ENCODE measurements around the gene STXBP5L. TPM values are rescaled to one million over a fixed set of nuclear protein-coding genes. Genes with fewer than 3 reads are reported as not detected.
A peak's percentile ranks its signal among the peaks of the same experiment; 100 is the strongest.

STXBP5L gene
- total RNA-seq, 1 donor: not detected

DNA sequence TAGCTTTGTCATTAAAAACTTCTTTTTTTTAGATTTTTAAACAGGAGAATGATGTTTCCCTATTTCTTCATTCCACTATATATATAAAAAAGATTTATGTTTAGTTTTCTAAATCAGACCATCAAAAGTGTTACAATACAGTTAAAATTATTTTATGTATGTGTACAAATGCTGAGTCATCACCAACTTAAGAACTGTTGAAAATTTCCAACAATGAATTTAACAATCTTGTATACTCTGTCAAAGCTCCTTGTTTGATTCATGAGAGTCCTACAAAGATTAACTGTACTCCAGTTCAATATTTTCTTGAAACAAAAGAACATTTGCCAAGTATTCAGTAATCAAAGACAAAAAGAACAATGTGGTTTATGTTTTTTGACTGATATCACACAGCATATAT lies 555.7 kb downstream of the STXBP5L start:
- H3K9me3 ChIP-seq (ENCODE audit: low read depth, low read length): no peaks in the 10 kb centered on the region
- H4K20me1 ChIP-seq (ENCODE audit: insufficient read depth, low read length): no peaks in the 10 kb centered on the region
- TF ChIP-seq, protein P1, sequence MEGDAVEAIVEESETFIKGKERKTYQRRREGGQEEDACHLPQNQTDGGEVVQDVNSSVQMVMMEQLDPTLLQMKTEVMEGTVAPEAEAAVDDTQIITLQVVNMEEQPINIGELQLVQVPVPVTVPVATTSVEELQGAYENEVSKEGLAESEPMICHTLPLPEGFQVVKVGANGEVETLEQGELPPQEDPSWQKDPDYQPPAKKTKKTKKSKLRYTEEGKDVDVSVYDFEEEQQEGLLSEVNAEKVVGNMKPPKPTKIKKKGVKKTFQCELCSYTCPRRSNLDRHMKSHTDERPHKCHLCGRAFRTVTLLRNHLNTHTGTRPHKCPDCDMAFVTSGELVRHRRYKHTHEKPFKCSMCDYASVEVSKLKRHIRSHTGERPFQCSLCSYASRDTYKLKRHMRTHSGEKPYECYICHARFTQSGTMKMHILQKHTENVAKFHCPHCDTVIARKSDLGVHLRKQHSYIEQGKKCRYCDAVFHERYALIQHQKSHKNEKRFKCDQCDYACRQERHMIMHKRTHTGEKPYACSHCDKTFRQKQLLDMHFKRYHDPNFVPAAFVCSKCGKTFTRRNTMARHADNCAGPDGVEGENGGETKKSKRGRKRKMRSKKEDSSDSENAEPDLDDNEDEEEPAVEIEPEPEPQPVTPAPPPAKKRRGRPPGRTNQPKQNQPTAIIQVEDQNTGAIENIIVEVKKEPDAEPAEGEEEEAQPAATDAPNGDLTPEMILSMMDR (IDR thresholded peaks at IDR 0.05; ENCODE audit: extremely low read depth, low read depth, low read length): no peak
- H3K27ac ChIP-seq (ENCODE audit: low read depth, low read length): no peak overlapping the region
- H3K4me3 ChIP-seq (ENCODE audit: insufficient read depth, low read length): no peak overlapping the region
- peak overlapping the region; percentile 26 for H2AFZ ChIP-seq (ENCODE audit: low read length)
- no peaks in the 10 kb centered on the region for H3K27me3 ChIP-seq (ENCODE audit: insufficient read depth, low read length)
- no peaks in the 10 kb centered on the region for H3K4me1 ChIP-seq (ENCODE audit: insufficient read depth, low read length)
- DNase-seq (ENCODE audit: insufficient read length, low spot score, missing footprints): no peak
- H3K36me3 ChIP-seq (ENCODE audit: insufficient read depth, low read length): no peaks in the 10 kb centered on the region
- no peak overlapping the region for H3K4me2 ChIP-seq (ENCODE audit: insufficient read depth, low read length)
- no peaks in the 10 kb centered on the region for H3K79me2 ChIP-seq (ENCODE audit: insufficient read depth, low read length)

DNA sequence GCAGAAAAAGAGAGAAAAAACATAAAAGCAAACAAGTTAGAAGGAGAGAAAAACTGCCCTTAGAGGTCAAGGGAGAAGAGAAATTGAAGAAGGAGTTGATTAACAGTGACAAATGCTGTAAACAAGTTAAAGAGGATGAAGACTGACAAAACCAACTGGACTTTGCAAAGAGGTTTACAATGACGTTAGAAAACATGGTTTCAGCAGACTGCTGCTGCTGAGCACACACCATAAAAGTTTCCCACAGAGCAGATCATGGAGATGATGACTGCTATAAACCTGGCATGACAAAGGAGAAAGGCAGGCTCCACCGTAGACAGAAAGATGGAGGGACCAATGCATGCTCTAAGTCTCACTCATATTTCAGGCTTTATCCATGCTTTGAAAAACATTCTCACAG lies 559.1 kb downstream of the STXBP5L start:
- H3K27ac ChIP-seq (ENCODE audit: low read depth, low read length): no peak overlapping the region
- no peaks in the 10 kb centered on the region for H3K36me3 ChIP-seq (ENCODE audit: insufficient read depth, low read length)
- H3K4me1 ChIP-seq (ENCODE audit: insufficient read depth, low read length): no peaks in the 10 kb centered on the region
- H3K4me3 ChIP-seq (ENCODE audit: insufficient read depth, low read length): no peak overlapping the region
- H3K79me2 ChIP-seq (ENCODE audit: insufficient read depth, low read length): no peaks in the 10 kb centered on the region
- H4K20me1 ChIP-seq (ENCODE audit: insufficient read depth, low read length): no peaks in the 10 kb centered on the region
- TF ChIP-seq, protein P1 (IDR thresholded peaks at IDR 0.05; ENCODE audit: extremely low read depth, low read depth, low read length): no peak
- H2AFZ ChIP-seq (ENCODE audit: low read length): peak overlapping the region; percentile 69
- H3K4me2 ChIP-seq (ENCODE audit: insufficient read depth, low read length): no peak overlapping the region
- H3K9me3 ChIP-seq (ENCODE audit: low read depth, low read length): no peaks in the 10 kb centered on the region
- no peaks in the 10 kb centered on the region for H3K27me3 ChIP-seq (ENCODE audit: insufficient read depth, low read length)
- DNase-seq (ENCODE audit: insufficient read length, low spot score, missing footprints): no peak

DNA sequence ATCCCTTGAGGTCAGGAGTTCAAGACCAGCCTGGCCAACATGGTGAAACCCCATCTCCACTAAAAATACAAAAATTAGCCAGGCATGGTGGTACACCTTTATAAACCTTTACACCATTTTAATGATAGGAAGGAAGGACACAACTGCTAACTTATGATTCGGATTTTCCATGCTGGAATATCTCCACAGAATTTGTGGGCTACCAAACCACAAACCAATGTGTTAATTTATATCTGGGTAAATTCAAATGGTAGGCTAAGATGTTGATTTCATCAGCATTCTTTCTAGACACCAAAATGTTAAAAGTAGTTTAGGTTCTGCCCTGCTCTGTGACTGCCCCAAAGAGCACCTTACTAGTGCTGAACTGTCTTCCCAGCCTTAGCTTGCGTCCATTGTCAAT lies 565.0 kb downstream of the STXBP5L start:
- no peak for DNase-seq (ENCODE audit: insufficient read length, low spot score, missing footprints)
- H3K27me3 ChIP-seq (ENCODE audit: insufficient read depth, low read length): no peaks in the 10 kb centered on the region
- TF ChIP-seq, protein P1 (IDR thresholded peaks at IDR 0.05; ENCODE audit: extremely low read depth, low read depth, low read length): no peak
- H2AFZ ChIP-seq (ENCODE audit: low read length): peak overlapping the region; percentile 45
- H3K79me2 ChIP-seq (ENCODE audit: insufficient read depth, low read length): no peaks in the 10 kb centered on the region
- H3K4me2 ChIP-seq (ENCODE audit: insufficient read depth, low read length): no peak overlapping the region
- H3K4me3 ChIP-seq (ENCODE audit: insufficient read depth, low read length): no peak overlapping the region
- no peak overlapping the region for H3K27ac ChIP-seq (ENCODE audit: low read depth, low read length)
- H3K4me1 ChIP-seq (ENCODE audit: insufficient read depth, low read length): peaks cover 10% of the 10 kb centered on the region
- no peaks in the 10 kb centered on the region for H3K9me3 ChIP-seq (ENCODE audit: low read depth, low read length)
- no peaks in the 10 kb centered on the region for H4K20me1 ChIP-seq (ENCODE audit: insufficient read depth, low read length)
- no peaks in the 10 kb centered on the region for H3K36me3 ChIP-seq (ENCODE audit: insufficient read depth, low read length)

Small RNA genes within 50 kb of the gene (small RNA-seq; reads per million reads assigned to genes)
- not detected for gene MIR5682

Other genes with a start within 250 kb of the STXBP5L start
- gene HGD, start 226.0 kb upstream of the STXBP5L start, total RNA-seq: under 0.01 TPM in 2 replicates
- 13.3 and 15.2 TPM in 2 replicates for gene RABL3, start 165.7 kb upstream of the STXBP5L start, total RNA-seq
- 13.0 and 14.4 TPM in 2 replicates for gene GTF2E1, start 165.5 kb upstream of the STXBP5L start, total RNA-seq

All from osteoblast (primary cell).